Activated naive CD4-positive, alpha-beta T cell (primary cell): ENCODE measurements around the gene WDFY2.

Source experiments
- DNase-seq, 4 experiments: peaks; one replicate each; lab custom pipeline; 2025; lab: John Stamatoyannopoulos, UW

The WDFY2 gene

GRCh38 chr13:51740698-51741097 lies 156.4 kb downstream of the WDFY2 start:
- no peak for DNase-seq

- no peak for DNase-seq
Observed at GRCh38 chr13:51742031-51742430, 157.8 kb downstream of the WDFY2 start.

- no peak for DNase-seq
Observed at GRCh38 chr13:51742611-51743010, 158.3 kb downstream of the WDFY2 start.

- no peak for DNase-seq
Observed at GRCh38 chr13:51745243-51745642, 161.0 kb downstream of the WDFY2 start.

GRCh38 chr13:51746802-51747201 lies 162.5 kb downstream of the WDFY2 start:
- no peak for DNase-seq

- no peak for DNase-seq
Observed at GRCh38 chr13:51747438-51748434, 163.5 kb downstream of the WDFY2 start.

- DNase-seq = no peak
Observed at GRCh38 chr13:51756651-51757050, 172.4 kb downstream of the WDFY2 start.

- no peak for DNase-seq
Observed at GRCh38 chr13:51758691-51759090, 174.4 kb downstream of the WDFY2 start.

GRCh38 chr13:51759240-51759639 lies 175.0 kb downstream of the WDFY2 start:
- no peak for DNase-seq

- DNase-seq = no peak
Observed at GRCh38 chr13:51760592-51760991, 176.3 kb downstream of the WDFY2 start.

GRCh38 chr13:51761643-51762350 lies 177.5 kb downstream of the WDFY2 start:
- DNase-seq = no peak

- DNase-seq = no peak
Observed at GRCh38 chr13:51763486-51763885, 179.2 kb downstream of the WDFY2 start.

- DNase-seq = peak; percentile 3 to 23 (median 15)
Observed at GRCh38 chr13:51764184-51765141, 180.2 kb downstream of the WDFY2 start.

- DNase-seq = no peak
Observed at GRCh38 chr13:51765142-51765515, 180.9 kb downstream of the WDFY2 start.

GRCh38 chr13:51767100-51767499 lies 182.8 kb downstream of the WDFY2 start:
- DNase-seq = no peak

GRCh38 chr13:51768378-51768921 lies 184.2 kb downstream of the WDFY2 start:
- no peak for DNase-seq

- no peak for DNase-seq
Observed at GRCh38 chr13:51768976-51769375, 184.7 kb downstream of the WDFY2 start.

GRCh38 chr13:51769455-51770127 lies 185.3 kb downstream of the WDFY2 start:
- no peak for DNase-seq

- no peak for DNase-seq
Observed at GRCh38 chr13:51770160-51770559, 185.9 kb downstream of the WDFY2 start.

- no peak for DNase-seq
Observed at GRCh38 chr13:51770681-51771417, 186.6 kb downstream of the WDFY2 start.
